Endothelial cell of umbilical vein (primary cell): ENCODE data around the gene LPA. TPM values are rescaled to one million over a fixed set of nuclear protein-coding genes. Genes with fewer than 3 reads are reported as not detected.

Experiments
- BruUV-seq: library from RNA; stranded (reverse); fragments of 400-500 nt; replicated peaks from 2 replicates; lab custom pipeline; 2021; lab: Mats Ljungman, UMichigan
- CTCF ChIA-PET: fragments of 300-600, 350-600 bp; sonication (Branson Sonifier 250); formaldehyde crosslinking; loops from one replicate; lab custom pipeline; 2021; ENCODE audit warnings: antibody characterized with exemption, inconsistent platforms; lab: Charles Lee
- POLR2A ChIA-PET: fragments of 300-600, 350-600 bp; sonication (Branson Sonifier 250); formaldehyde crosslinking; loops from one replicate; lab custom pipeline; 2021; ENCODE audit warnings: antibody characterized with exemption, inconsistent platforms; lab: Charles Lee
- DNase-seq: peaks from one replicate; pipeline ENCODE4 v3.0.0-alpha.2; 2011; ENCODE audit warnings: low read depth, low spot score
- FAIRE-seq: peaks from 2 replicates; lab custom pipeline; 2011; peaks lifted over from hg19 to GRCh38; lab: Jason Lieb, UNC
- H2AFZ ChIP-seq: 2 replicates; pipeline ENCODE4 v1.6.0; 2012; ENCODE audit warnings: low read depth, low read length, control low read depth, inconsistent platforms
- H3K27ac ChIP-seq: 2 replicates; pipeline ENCODE4 v1.5.1; 2011; ENCODE audit warnings: low read depth, mild to moderate bottlenecking, control low read depth, low read length, moderate library complexity; ENCODE audit not compliant: insufficient read depth
- H3K27me3 ChIP-seq, 2 experiments: 2 replicates each; pipeline versions ENCODE4 v1.6.0 to v1.6.1; 2011; ENCODE audit warnings: low read length in 2 of 2, mixed read lengths in 1 of 2; ENCODE audit not compliant: control insufficient read depth in 2 of 2, insufficient read depth in 2 of 2
- H3K36me3 ChIP-seq, 2 experiments: 2 replicates in 1 of 2; 3 replicates in 1 of 2; pipeline ENCODE4 v1.5.1; 2011; ENCODE audit warnings: low read length in 2 of 2, mild to moderate bottlenecking in 1 of 2, moderate library complexity in 1 of 2; ENCODE audit not compliant: control insufficient read depth in 2 of 2, insufficient read depth in 2 of 2; ENCODE audit errors: extremely low read depth in 1 of 2
- H3K4me1 ChIP-seq: 3 replicates; pipeline ENCODE4 v1.5.1; 2011; ENCODE audit warnings: mild to moderate bottlenecking, low read length; ENCODE audit not compliant: control insufficient read depth, insufficient read depth; ENCODE audit errors: extremely low read depth
- H3K4me2 ChIP-seq: 2 replicates; pipeline ENCODE4 v1.6.1; 2011; ENCODE audit warnings: low read length, control low read depth, mixed read lengths; ENCODE audit not compliant: insufficient read depth
- H3K4me3 ChIP-seq, 3 experiments: fragments of 200-600 bp in 1 of 3; sonication (generic), shearing (Covaris generic) in 1 of 3; replicated peaks in 1 of 3; 2 replicates each; pipeline ENCODE4 v1.5.1; 2011 to 2016; ENCODE audit warnings: control low read depth in 3 of 3, low read length in 3 of 3, mild to moderate bottlenecking in 2 of 3, inconsistent platforms in 1 of 3, low read depth in 1 of 3, moderate library complexity in 1 of 3; ENCODE audit not compliant: insufficient read depth in 1 of 3
- H3K79me2 ChIP-seq: 2 replicates; pipeline ENCODE4 v1.6.0; 2012; ENCODE audit warnings: low read length, inconsistent platforms; ENCODE audit not compliant: control insufficient read depth, insufficient read depth
- H3K9ac ChIP-seq: replicated peaks from 2 replicates; pipeline ENCODE3; 2011; ENCODE audit warnings: low read length, control low read depth; ENCODE audit not compliant: insufficient read depth; ENCODE audit errors: extremely low read depth
- H3K9me1 ChIP-seq: replicated peaks from 3 replicates; pipeline ENCODE4 v1.6.0; 2011; ENCODE audit warnings: mild to moderate bottlenecking, low read length; ENCODE audit not compliant: control insufficient read depth, insufficient read depth; ENCODE audit errors: extremely low read depth
- H3K9me3 ChIP-seq: replicated peaks from 2 replicates; pipeline ENCODE4 v1.5.1; 2012; ENCODE audit warnings: low read length, inconsistent platforms; ENCODE audit not compliant: control insufficient read depth, insufficient read depth
- H4K20me1 ChIP-seq: replicated peaks from 2 replicates; pipeline ENCODE3; 2011; ENCODE audit warnings: mild to moderate bottlenecking, low read length; ENCODE audit not compliant: control insufficient read depth, insufficient read depth; ENCODE audit errors: extremely low read depth
- CTCF ChIP-seq, 2 donors: IDR thresholded peaks; 1 replicate in 1 of 2; 2 replicates in 1 of 2; pipeline ENCODE4 v1.5.1; 2011; ENCODE audit warnings: low read length in 2 of 2, mild to moderate bottlenecking in 2 of 2, moderate library complexity in 2 of 2, control low read depth in 1 of 2, inconsistent platforms in 1 of 2, low read depth in 1 of 2; ENCODE audit not compliant: insufficient read depth in 1 of 2; ENCODE audit errors: extremely low read depth in 1 of 2
- EZH2 ChIP-seq: IDR thresholded peaks from 2 replicates; pipeline ENCODE4 v1.6.1; 2012; ENCODE audit warnings: borderline replicate concordance, low read depth, mild to moderate bottlenecking, moderate library complexity, low read length, inconsistent platforms; ENCODE audit not compliant: severe bottlenecking
- FOS ChIP-seq: IDR thresholded peaks from 2 replicates; pipeline ENCODE4 v1.6.1; 2011; ENCODE audit warnings: mild to moderate bottlenecking, low read length, moderate library complexity, borderline replicate concordance; ENCODE audit not compliant: insufficient read depth
- GATA2 ChIP-seq: IDR thresholded peaks from 2 replicates; pipeline ENCODE4 v1.7.0; 2011; ENCODE audit warnings: low read depth, mild to moderate bottlenecking, moderate library complexity, mixed read lengths, low read length; ENCODE audit not compliant: insufficient read length, insufficient read depth
- JUN ChIP-seq: IDR thresholded peaks from 2 replicates; pipeline ENCODE4 v1.6.1; 2011; ENCODE audit warnings: borderline replicate concordance, low read depth; ENCODE audit not compliant: insufficient read length, insufficient read depth
- MYC ChIP-seq: IDR thresholded peaks from one replicate; pipeline ENCODE4 v1.6.1; 2011; ENCODE audit warnings: mild to moderate bottlenecking, low read depth, low read length
- POLR2A ChIP-seq: IDR thresholded peaks from 2 replicates; pipeline ENCODE4 v1.6.1; 2012; ENCODE audit warnings: low read depth, mild to moderate bottlenecking, control low read depth, low read length
- POLR2AphosphoS5 ChIP-seq: IDR thresholded peaks from 2 replicates; pipeline ENCODE4 v1.6.1; 2012; ENCODE audit warnings: low read depth, mild to moderate bottlenecking, control low read depth, low read length, moderate library complexity; ENCODE audit not compliant: insufficient read depth
- dilution Hi-C: fragments of 300-500 bp; cut with MboI; formaldehyde crosslinking; loops from one replicate; pipeline ENCODE4 v1.15.0; 2019; ENCODE audit warnings: low sequenced_read_pairs; ENCODE audit not compliant: extremely low pct_ligation_motif_present
- intact Hi-C: fragments of 100-400 bp; cut with micrococcal nuclease; formaldehyde crosslinking; loops from one replicate; pipeline ENCODE4 v1.10.0; 2022
- polyA plus RNA-seq, 4 experiments: library from polyadenylated mRNA; depleted of rRNA in 3 of 4; stranded (reverse) in 3 of 4; unstranded in 1 of 4; fragments of >200 nt; gene quantifications; 2 replicates each; pipeline versions ENCODE4 v1.2.1 to v1.2.3, GENCODE V29; 2011 to 2012; ENCODE audit warnings: missing spikeins in 1 of 4
- total RNA-seq: library from RNA; stranded (reverse); gene quantifications from 2 replicates; pipeline ENCODE4 v1.2.3, GENCODE V29; 2021
- TF ChIP-seq, protein P1 (sequence below): IDR thresholded peaks from 2 replicates; pipeline ENCODE4 v1.6.1; 2011; ENCODE audit not compliant: insufficient read depth, insufficient read length

The LPA gene
- total and polyA plus RNA-seq, 2 donors (not counting 3 experiments of a cell fraction or from before 2014, with no cell fraction given): not detected

GRCh38 chr6:160487116-160487515, 177.0 kb downstream of the LPA start:
- H3K4me1 ChIP-seq: no peaks in the 10 kb centered on the region
- no peak overlapping the region for H3K4me3 ChIP-seq
- dilution Hi-C loops (no loop called here), intact Hi-C loops (no loop called here)
- FAIRE-seq (no peak), DNase-seq (no peak)
- no peaks in the 10 kb centered on the region for H3K9me3 ChIP-seq
- TF ChIP-seq POLR2A: no peak
- TF ChIP-seq MYC: no peak
- no peak for TF ChIP-seq EZH2
- no peak for TF ChIP-seq POLR2AphosphoS5
- no peak for TF ChIP-seq CTCF (IDR thresholded peaks at IDR 0.05; ENCODE audit: extremely low read depth in 1 of 2, insufficient read depth in 1 of 2, low read depth in 1 of 2, low read length in 2 of 2)
- TF ChIP-seq FOS: no peak
- no peak for TF ChIP-seq GATA2
- no peak for TF ChIP-seq JUN
- TF ChIP-seq, protein P1, sequence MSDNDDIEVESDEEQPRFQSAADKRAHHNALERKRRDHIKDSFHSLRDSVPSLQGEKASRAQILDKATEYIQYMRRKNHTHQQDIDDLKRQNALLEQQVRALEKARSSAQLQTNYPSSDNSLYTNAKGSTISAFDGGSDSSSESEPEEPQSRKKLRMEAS: no peak
- ChIA-PET POLR2A (no interaction called here), CTCF (no interaction called here)
- H3K27ac ChIP-seq: no peak overlapping the region
- no peaks in the 10 kb centered on the region for H3K36me3 ChIP-seq
- no peaks in the 10 kb centered on the region for H4K20me1 ChIP-seq
- H3K9ac ChIP-seq: no peak overlapping the region
- H2AFZ ChIP-seq: no peak overlapping the region
- H3K79me2 ChIP-seq: no peaks in the 10 kb centered on the region
- no TSS peak for BruUV-seq
- H3K9me1 ChIP-seq: no peaks in the 10 kb centered on the region
- no peaks in the 10 kb centered on the region for H3K27me3 ChIP-seq
- no peak overlapping the region for H3K4me2 ChIP-seq

Other genes starting within 250 kb of the LPA start
- gene PLG, start 38.0 kb upstream of the LPA start, total RNA-seq: not detected in 2 replicates
- not detected in 2 replicates for gene PLG, start 38.0 kb upstream of the LPA start, polyA plus RNA-seq